Fibroblast of lung (primary cell): ENCODE results near the gene SAMD11. TPM values are rescaled to one million over a fixed set of nuclear protein-coding genes. Genes with fewer than 3 reads are reported as not detected.

Source experiments
- DNase-seq, 2 donors: peaks; one replicate each; pipeline versions ENCODE4 v3.0.0 to v3.0.0-alpha.2; 2010; ENCODE audit warnings: low read depth in 2 of 2
- H2AFZ ChIP-seq: 2 replicates; pipeline ENCODE4 v1.5.1; 2012; ENCODE audit warnings: low read length, control low read depth, inconsistent platforms
- H3K27ac ChIP-seq: 2 replicates; pipeline ENCODE4 v1.5.1; 2011; ENCODE audit warnings: low read length, control low read depth; ENCODE audit not compliant: insufficient read depth
- H3K27me3 ChIP-seq: 2 replicates; pipeline ENCODE4 v1.5.1; 2011; ENCODE audit warnings: mild to moderate bottlenecking, low read length; ENCODE audit not compliant: control insufficient read depth, insufficient read depth
- H3K36me3 ChIP-seq: 2 replicates; pipeline ENCODE4 v1.5.1; 2011; ENCODE audit warnings: low read length; ENCODE audit not compliant: control insufficient read depth, insufficient read depth
- H3K4me1 ChIP-seq: 2 replicates; pipeline ENCODE4 v1.5.1; 2011; ENCODE audit warnings: low read length; ENCODE audit not compliant: control insufficient read depth, insufficient read depth; ENCODE audit errors: extremely low read depth
- H3K4me2 ChIP-seq: 2 replicates; pipeline ENCODE4 v1.5.1; 2011; ENCODE audit warnings: low read length, control low read depth; ENCODE audit not compliant: insufficient read depth; ENCODE audit errors: extremely low read depth
- H3K4me3 ChIP-seq, 4 experiments: fragments of 200-600 bp in 1 of 4; sonication (generic) in 1 of 4; replicated peaks in 1 of 4; 2 replicates each; pipeline ENCODE4 v1.5.1; 2011 to 2016; ENCODE audit warnings: low read length in 4 of 4, low read depth in 3 of 4, mild to moderate bottlenecking in 3 of 4, control low read depth in 2 of 4, inconsistent platforms in 1 of 4, mixed read lengths in 1 of 4; ENCODE audit not compliant: insufficient read depth in 1 of 4; ENCODE audit errors: control extremely low read depth in 1 of 4
- H3K79me2 ChIP-seq: 2 replicates; pipeline ENCODE4 v1.5.1; 2012; ENCODE audit warnings: mild to moderate bottlenecking, low read length, inconsistent platforms; ENCODE audit not compliant: control insufficient read depth, insufficient read depth
- H3K9ac ChIP-seq: 2 replicates; pipeline ENCODE4 v1.5.1; 2011; ENCODE audit warnings: mild to moderate bottlenecking, low read length, control low read depth; ENCODE audit not compliant: insufficient read depth
- H3K9me3 ChIP-seq: 2 replicates; pipeline ENCODE4 v1.5.1; 2012; ENCODE audit warnings: low read depth, low read length; ENCODE audit not compliant: control insufficient read depth, insufficient read depth
- H4K20me1 ChIP-seq: 2 replicates; pipeline ENCODE4 v1.5.1; 2011; ENCODE audit warnings: low read length; ENCODE audit not compliant: control insufficient read depth, insufficient read depth; ENCODE audit errors: extremely low read depth
- CTCF ChIP-seq, 2 donors: IDR thresholded peaks in 1 of 2; conservative IDR thresholded peaks in 1 of 2; 1 replicate in 1 of 2; 2 replicates in 1 of 2; pipeline ENCODE4 v1.5.1; 2011 to 2012; ENCODE audit warnings: low read length in 2 of 2, control low read depth in 1 of 2, inconsistent platforms in 1 of 2, low read depth in 1 of 2, mild to moderate bottlenecking in 1 of 2
- EZH2 ChIP-seq: IDR thresholded peaks from 2 replicates; pipeline ENCODE4 v1.5.1; 2012; ENCODE audit warnings: low read length, control low read depth, mild to moderate bottlenecking; ENCODE audit errors: missing control alignments
- polyA plus RNA-seq, 2 donors: library from polyadenylated mRNA; depleted of rRNA in 1 of 2; stranded (reverse) in 1 of 2; unstranded in 1 of 2; fragments of >200 nt; gene quantifications; 2 replicates each; pipeline ENCODE4 v1.2.1, GENCODE V29; 2011 to 2012; ENCODE audit warnings: missing spikeins in 1 of 2
- total RNA-seq: library from RNA; depleted of rRNA; stranded (reverse); fragments of >200 nt; gene quantifications from 2 replicates; pipeline ENCODE4 v1.2.1, GENCODE V29; 2014

The SAMD11 gene
- total and polyA plus RNA-seq, 2 donors (not counting 1 experiment from before 2014, with no cell fraction given) = 0.40 to 3.8 TPM

GRCh38 chr1:991895-992294, 68.2 kb downstream of the SAMD11 start:
- no peaks in the 10 kb centered on the region for H4K20me1 ChIP-seq
- no peak overlapping the region for H3K9ac ChIP-seq
- H3K4me2 ChIP-seq = no peak overlapping the region
- peaks cover 12% of the 10 kb centered on the region for H3K27me3 ChIP-seq
- no peak overlapping the region for H2AFZ ChIP-seq
- no peak for TF ChIP-seq EZH2
- no peak for TF ChIP-seq CTCF (conservative IDR thresholded peaks at IDR 0.05 in 1 of 2, IDR thresholded peaks at IDR 0.05 in 1 of 2; ENCODE audit: low read depth in 1 of 2, low read length in 2 of 2)
- no peak overlapping the region for H3K27ac ChIP-seq
- no peak overlapping the region for H3K4me3 ChIP-seq
- H3K9me3 ChIP-seq = no peaks in the 10 kb centered on the region
- no peaks in the 10 kb centered on the region for H3K79me2 ChIP-seq
- H3K4me1 ChIP-seq = no peaks in the 10 kb centered on the region
- no peak for DNase-seq
- H3K36me3 ChIP-seq = no peaks in the 10 kb centered on the region

DNA sequence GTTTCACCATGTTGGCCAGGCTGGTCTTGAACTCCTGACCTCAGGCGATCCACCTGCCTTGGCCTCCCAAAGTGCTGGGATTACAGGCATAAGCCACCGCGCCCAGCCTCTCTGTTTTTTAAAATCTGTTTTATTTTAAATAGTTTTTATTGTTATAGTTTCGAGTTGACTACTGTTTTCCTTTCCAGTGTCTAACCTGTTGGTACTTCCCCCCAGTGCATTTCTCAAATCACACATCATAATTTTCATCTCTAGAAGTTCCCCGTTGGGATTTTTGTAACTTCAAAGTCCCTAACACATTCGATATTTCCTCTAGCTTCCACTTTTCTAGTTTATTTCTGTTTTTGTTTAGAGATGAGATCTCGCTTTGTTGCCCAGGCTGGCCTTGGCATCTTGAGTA, 68.6 kb downstream of the SAMD11 start:
- no peaks in the 10 kb centered on the region for H4K20me1 ChIP-seq
- no peak overlapping the region for H3K27ac ChIP-seq
- H3K36me3 ChIP-seq = no peaks in the 10 kb centered on the region
- no peak overlapping the region for H3K4me2 ChIP-seq
- peaks cover 12% of the 10 kb centered on the region for H3K27me3 ChIP-seq
- no peak overlapping the region for H2AFZ ChIP-seq
- no peak overlapping the region for H3K4me3 ChIP-seq
- DNase-seq = no peak
- no peaks in the 10 kb centered on the region for H3K79me2 ChIP-seq
- no peaks in the 10 kb centered on the region for H3K4me1 ChIP-seq
- TF ChIP-seq EZH2 (no peak), CTCF (conservative IDR thresholded peaks at IDR 0.05 in 1 of 2, IDR thresholded peaks at IDR 0.05 in 1 of 2; ENCODE audit: low read depth in 1 of 2, low read length in 2 of 2) (no peak)
- no peak overlapping the region for H3K9ac ChIP-seq
- H3K9me3 ChIP-seq = no peaks in the 10 kb centered on the region

DNA sequence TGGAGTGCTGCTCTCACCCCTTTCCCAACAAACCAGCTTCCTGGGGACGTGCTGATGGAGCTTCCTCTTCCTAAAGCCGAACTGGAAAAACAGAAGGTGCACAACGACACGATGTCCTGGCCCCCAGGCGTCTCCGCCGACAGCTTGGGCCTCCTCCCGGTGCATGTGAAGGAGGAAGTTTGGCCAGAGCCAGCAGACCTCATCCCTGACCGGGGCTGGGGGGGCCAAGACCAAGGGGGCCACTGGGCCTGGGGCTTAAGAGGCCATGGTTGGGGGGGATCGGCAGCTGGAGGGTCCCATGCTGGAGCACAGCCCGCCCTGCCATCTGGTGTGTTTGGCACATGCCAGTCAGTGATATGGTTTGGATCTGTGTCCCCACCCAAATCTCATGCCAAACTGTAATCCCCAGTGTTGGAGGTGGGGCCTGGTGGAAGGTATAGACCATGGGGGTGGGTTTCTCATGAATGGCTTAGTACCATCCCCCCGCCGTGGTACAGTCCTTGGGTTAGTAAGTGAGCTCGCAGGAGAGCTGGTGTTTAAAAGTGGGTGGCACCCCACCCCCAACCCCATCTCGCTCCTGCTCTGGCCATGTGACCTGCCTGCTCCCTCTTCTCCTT, 69.8 kb downstream of the SAMD11 start:
- Histone ChIP-seq H3K27ac (no peak overlapping the region), H3K9me3 (no peaks in the 10 kb centered on the region), H4K20me1 (no peaks in the 10 kb centered on the region), H3K9ac (no peak overlapping the region), H3K4me3 (no peak overlapping the region), H3K4me1 (no peaks in the 10 kb centered on the region), H3K27me3 (peaks cover 16% of the 10 kb centered on the region), H3K36me3 (no peaks in the 10 kb centered on the region), H2AFZ (no peak overlapping the region), H3K79me2 (no peaks in the 10 kb centered on the region), H3K4me2 (no peak overlapping the region)
- no peak for DNase-seq
- TF ChIP-seq EZH2 (no peak), CTCF (conservative IDR thresholded peaks at IDR 0.05 in 1 of 2, IDR thresholded peaks at IDR 0.05 in 1 of 2; ENCODE audit: low read depth in 1 of 2, low read length in 2 of 2) (no peak)

Other genes with a start within 250 kb of the SAMD11 start
- 0.17 and 0.26 TPM in 2 replicates for gene OR4F16, start 237.3 kb upstream of the SAMD11 start, total RNA-seq
- not detected in 2 replicates for gene OR4F16, start 237.3 kb upstream of the SAMD11 start, polyA plus RNA-seq
- 61.1 and 61.9 TPM in 2 replicates for gene NOC2L, start 35.3 kb downstream of the SAMD11 start, total RNA-seq
- 34.1 and 62.0 TPM in 2 replicates for gene NOC2L, start 35.3 kb downstream of the SAMD11 start, polyA plus RNA-seq
- gene KLHL17, start 36.7 kb downstream of the SAMD11 start, total RNA-seq = 5.6 and 7.4 TPM in 2 replicates
- gene KLHL17, start 36.7 kb downstream of the SAMD11 start, polyA plus RNA-seq = 4.7 and 6.1 TPM in 2 replicates
- gene PLEKHN1, start 42.6 kb downstream of the SAMD11 start, total RNA-seq = under 0.01 and 0.17 TPM in 2 replicates
- 0.41 and 0.44 TPM in 2 replicates for gene PLEKHN1, start 42.6 kb downstream of the SAMD11 start, polyA plus RNA-seq
- 0.17 TPM in 1 of 2 replicates, not detected in the other for gene PERM1, start 58.2 kb downstream of the SAMD11 start, total RNA-seq
- 0.03 TPM in 1 of 2 replicates, not detected in the other for gene PERM1, start 58.2 kb downstream of the SAMD11 start, polyA plus RNA-seq
- gene HES4, start 76.2 kb downstream of the SAMD11 start, total RNA-seq = 1.5 and 2.0 TPM in 2 replicates
- 0.10 and 0.49 TPM in 2 replicates for gene HES4, start 76.2 kb downstream of the SAMD11 start, polyA plus RNA-seq
- 74.7 and 93.3 TPM in 2 replicates for gene ISG15, start 89.6 kb downstream of the SAMD11 start, total RNA-seq
- gene ISG15, start 89.6 kb downstream of the SAMD11 start, polyA plus RNA-seq = 18.4 and 24.2 TPM in 2 replicates
- gene AGRN, start 96.2 kb downstream of the SAMD11 start, total RNA-seq = 38.3 and 50.9 TPM in 2 replicates
- 15.6 and 20.7 TPM in 2 replicates for gene AGRN, start 96.2 kb downstream of the SAMD11 start, polyA plus RNA-seq
- gene RNF223, start 150.4 kb downstream of the SAMD11 start, total RNA-seq = not detected in 2 replicates
- not detected in 2 replicates for gene RNF223, start 150.4 kb downstream of the SAMD11 start, polyA plus RNA-seq
- gene C1orf159, start 192.2 kb downstream of the SAMD11 start, total RNA-seq = 3.1 and 3.3 TPM in 2 replicates
- 2.6 and 3.4 TPM in 2 replicates for gene C1orf159, start 192.2 kb downstream of the SAMD11 start, polyA plus RNA-seq
- under 0.01 TPM in 1 of 2 replicates, not detected in the other for gene TTLL10, start 250.0 kb downstream of the SAMD11 start, total RNA-seq
- gene TTLL10, start 250.0 kb downstream of the SAMD11 start, polyA plus RNA-seq = not detected in 2 replicates